Fibroblast of mammary gland (primary cell): ENCODE data around the gene EGLN3.

Experiments
- DNase-seq: peaks from one replicate; pipeline ENCODE4 v3.0.0-alpha.2; 2010; ENCODE audit warnings: low read depth
- H3K4me3 ChIP-seq: 2 replicates; pipeline ENCODE4 v1.5.1; 2011; ENCODE audit warnings: low read depth, mild to moderate bottlenecking, low read length, moderate library complexity; ENCODE audit not compliant: control insufficient read depth
- TF ChIP-seq, protein P1 (sequence below): conservative IDR thresholded peaks from 2 replicates; pipeline ENCODE4 v1.5.1; 2011; ENCODE audit warnings: low read depth, low read length, inconsistent platforms; ENCODE audit not compliant: control insufficient read depth, insufficient read depth

The EGLN3 gene

DNA sequence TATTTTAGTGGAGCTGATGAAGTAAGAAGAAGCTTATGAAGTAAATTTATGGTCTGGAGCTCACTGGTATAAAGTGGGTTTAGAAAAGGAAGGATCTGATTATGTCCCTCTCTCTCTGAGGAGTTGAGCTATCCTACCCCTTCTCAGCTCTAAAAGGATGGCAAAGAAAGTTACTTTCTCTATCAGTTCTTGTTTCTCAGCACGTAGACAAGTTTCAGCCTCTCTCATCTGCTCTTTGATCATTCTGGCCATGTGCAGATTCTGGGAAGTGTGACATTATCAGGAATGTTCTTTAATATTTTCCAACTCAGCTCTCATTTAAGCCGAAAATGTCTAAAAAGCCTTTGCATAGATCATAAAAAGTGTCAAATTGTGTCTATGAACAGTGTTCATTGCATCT, 5.8 kb upstream of the EGLN3 start:
- TF ChIP-seq, protein P1, sequence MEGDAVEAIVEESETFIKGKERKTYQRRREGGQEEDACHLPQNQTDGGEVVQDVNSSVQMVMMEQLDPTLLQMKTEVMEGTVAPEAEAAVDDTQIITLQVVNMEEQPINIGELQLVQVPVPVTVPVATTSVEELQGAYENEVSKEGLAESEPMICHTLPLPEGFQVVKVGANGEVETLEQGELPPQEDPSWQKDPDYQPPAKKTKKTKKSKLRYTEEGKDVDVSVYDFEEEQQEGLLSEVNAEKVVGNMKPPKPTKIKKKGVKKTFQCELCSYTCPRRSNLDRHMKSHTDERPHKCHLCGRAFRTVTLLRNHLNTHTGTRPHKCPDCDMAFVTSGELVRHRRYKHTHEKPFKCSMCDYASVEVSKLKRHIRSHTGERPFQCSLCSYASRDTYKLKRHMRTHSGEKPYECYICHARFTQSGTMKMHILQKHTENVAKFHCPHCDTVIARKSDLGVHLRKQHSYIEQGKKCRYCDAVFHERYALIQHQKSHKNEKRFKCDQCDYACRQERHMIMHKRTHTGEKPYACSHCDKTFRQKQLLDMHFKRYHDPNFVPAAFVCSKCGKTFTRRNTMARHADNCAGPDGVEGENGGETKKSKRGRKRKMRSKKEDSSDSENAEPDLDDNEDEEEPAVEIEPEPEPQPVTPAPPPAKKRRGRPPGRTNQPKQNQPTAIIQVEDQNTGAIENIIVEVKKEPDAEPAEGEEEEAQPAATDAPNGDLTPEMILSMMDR: no peak
- no peak for DNase-seq

DNA sequence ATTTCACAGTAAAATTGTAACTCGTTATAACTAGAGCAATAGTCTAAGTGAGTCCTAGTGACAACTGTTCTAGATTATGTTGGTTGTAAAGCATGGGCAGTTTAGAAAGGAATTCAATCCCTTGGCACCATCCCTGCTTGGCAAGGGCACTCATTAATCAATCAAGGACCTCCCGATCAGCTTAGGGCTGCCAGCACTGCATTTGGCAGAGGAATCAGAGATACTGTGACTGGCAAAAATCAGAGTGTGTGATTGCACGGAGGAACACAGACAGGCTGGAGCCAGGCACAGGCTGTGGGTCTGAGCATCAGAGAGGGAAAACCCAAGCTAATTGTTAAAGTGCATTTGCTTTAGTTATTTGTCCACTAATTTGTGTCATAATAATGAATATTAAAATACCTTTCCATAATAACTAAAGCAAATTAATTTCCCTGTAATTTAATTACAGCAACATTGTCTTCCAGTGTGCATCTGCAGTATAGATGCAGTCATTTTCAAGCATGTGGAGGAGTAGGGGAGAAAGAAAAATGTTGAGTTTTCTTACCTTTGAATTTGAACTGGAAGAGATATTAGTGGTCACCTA, 3.2 kb upstream of the EGLN3 start:
- TF ChIP-seq, protein P1: no peak
- H3K4me3 ChIP-seq: no peak overlapping the region
- no peak for DNase-seq

More for the DNA sequence above, 5.8 kb upstream of the EGLN3 start:
- no peak overlapping the region for H3K4me3 ChIP-seq

DNA sequence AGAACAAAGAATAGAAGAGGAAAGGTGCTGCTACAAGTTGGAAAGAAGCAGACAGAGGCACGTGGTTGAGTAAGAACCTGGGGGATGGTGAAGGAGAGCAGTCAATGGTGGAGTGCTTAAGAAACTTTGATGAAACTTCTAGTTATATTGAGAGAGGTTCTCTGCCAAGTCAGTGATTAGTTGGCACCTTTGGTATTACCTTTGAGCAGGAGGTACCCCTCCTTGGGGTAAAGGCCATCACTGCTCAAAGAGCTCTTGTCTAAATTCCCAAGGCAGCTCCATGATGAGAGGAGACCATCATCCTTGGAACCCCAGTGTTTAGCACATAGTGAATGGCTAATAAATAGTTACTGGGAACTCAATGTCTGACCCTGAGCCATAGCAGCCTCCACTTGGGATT, 1.7 kb upstream of the EGLN3 start:
- H3K4me3 ChIP-seq: no peak overlapping the region
- TF ChIP-seq, protein P1: no peak
- no peak for DNase-seq

DNA sequence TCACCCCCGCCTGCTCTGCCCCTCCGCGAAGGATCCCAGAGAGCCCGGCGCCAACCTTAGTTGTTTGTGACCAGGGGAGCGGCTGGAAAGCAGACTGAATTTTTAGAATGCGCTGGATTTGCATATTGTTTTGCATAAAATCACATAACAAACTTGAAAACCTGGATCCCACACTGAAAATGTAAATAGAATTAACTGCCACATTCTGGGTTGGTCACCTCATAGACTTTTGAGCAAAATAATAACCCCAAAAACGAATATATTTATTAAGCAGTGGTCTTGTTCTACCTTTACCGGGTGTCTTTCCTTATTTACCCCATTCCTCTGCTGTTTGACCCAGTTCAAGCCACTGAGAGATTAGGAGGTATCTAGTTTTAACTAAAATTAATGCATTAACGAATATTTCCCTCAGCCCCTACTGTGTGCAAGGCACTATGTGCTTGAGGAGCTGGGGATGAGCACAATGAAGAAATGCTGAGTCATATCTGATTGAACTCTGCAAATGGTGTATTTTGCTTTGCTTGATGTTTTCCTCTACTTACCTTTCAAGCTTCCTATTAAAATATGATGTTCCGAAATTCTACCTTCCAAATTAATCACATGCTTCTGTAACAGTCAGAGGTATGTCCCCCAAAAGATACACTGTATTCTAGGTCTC, 438 bp upstream of the EGLN3 start:
- no peak for DNase-seq
- peak overlapping the region; percentile 60 for H3K4me3 ChIP-seq
- TF ChIP-seq, protein P1: no peak

DNA sequence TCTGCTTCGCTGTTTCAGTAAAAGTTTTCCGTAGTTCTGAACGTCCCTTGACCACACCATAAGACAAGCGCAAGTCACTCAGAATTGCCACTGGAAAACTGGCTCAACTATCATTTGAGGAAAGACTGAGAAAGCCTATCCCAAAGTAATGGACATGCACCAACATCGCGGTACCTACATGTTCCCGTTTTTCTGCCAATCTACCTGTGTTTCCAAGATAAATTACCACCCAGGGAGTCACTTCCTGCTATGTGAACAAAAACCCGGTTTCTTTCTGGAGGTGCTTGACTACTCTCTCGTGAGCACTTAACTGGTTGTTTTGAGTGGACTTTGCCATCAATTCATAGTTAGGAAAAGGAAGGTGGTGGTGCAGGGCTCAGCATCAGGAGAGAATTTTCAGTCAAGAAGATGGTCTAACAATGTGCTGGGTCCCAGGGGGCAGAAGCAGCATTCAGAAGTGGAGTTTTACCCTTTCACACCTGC, 1.4 kb downstream of the EGLN3 start:
- H3K4me3 ChIP-seq: no peak overlapping the region
- no peak for DNase-seq
- TF ChIP-seq, protein P1: no peak

DNA sequence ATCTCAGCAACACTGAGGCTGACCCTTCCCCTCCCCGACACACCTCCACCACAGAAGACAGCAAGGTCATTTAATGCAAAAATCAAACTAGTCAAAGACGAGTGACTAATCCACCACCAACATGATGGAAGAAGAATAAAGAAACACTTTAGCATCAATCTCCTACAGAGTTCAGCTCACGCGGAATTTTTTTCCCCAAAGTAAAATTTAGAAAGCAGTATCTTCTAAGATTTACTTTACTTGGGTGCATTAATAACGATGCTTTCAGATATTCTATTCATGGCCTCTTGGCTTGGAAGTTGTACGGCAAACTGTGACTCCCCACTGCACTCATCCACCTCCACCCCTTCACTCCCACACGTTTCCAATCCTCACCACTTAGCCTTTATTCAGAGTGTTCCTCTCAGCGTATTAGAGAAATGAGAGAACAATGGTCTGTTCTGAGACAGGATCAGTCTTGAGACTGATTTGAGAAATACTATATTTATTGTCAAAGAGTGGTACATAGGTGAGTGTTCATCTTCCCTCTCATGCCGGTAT, 1.9 kb downstream of the EGLN3 start:
- TF ChIP-seq, protein P1: no peak
- no peak overlapping the region for H3K4me3 ChIP-seq
- no peak for DNase-seq
